Jurkat, Clone E6-1 (cell line): ENCODE data around the gene TAF10.

Source experiments
- DNase-seq: peaks from one replicate; pipeline ENCODE4 v3.0.0-alpha.2; 2011; ENCODE audit warnings: low read depth, low spot score
- H3K4me3 ChIP-seq: 2 replicates; pipeline ENCODE4 v1.5.1; 2011; ENCODE audit warnings: mild to moderate bottlenecking, low read length, control low read depth, moderate library complexity

Gene TAF10

GRCh38 chr11:6596239-6596877 is 15.7 kb downstream of the TAF10 start:
- no peak overlapping the region for H3K4me3 ChIP-seq
- DNase-seq: no peak

GRCh38 chr11:6594142-6594768 is 17.8 kb downstream of the TAF10 start:
- no peak for DNase-seq
- no peak overlapping the region for H3K4me3 ChIP-seq

GRCh38 chr11:6588018-6588417 is 24.0 kb downstream of the TAF10 start:
- no peak for DNase-seq
- no peak overlapping the region for H3K4me3 ChIP-seq

- no peak overlapping the region for H3K4me3 ChIP-seq
- DNase-seq: no peak
Observed at GRCh38 chr11:6587360-6587953, 24.6 kb downstream of the TAF10 start.

- DNase-seq: no peak
Observed at GRCh38 chr11:6586434-6587359, 25.3 kb downstream of the TAF10 start.

GRCh38 chr11:6584528-6584927 is 27.5 kb downstream of the TAF10 start:
- DNase-seq: no peak

More at GRCh38 chr11:6586434-6587359, 25.3 kb downstream of the TAF10 start:
- H3K4me3 ChIP-seq: no peak overlapping the region

GRCh38 chr11:6583584-6583983 is 28.4 kb downstream of the TAF10 start:
- no peak overlapping the region for H3K4me3 ChIP-seq
- no peak for DNase-seq

More at GRCh38 chr11:6584528-6584927, 27.5 kb downstream of the TAF10 start:
- no peak overlapping the region for H3K4me3 ChIP-seq

GRCh38 chr11:6579681-6580080 is 32.3 kb downstream of the TAF10 start:
- no peak for DNase-seq
- H3K4me3 ChIP-seq: no peak overlapping the region

- DNase-seq: no peak
Observed at GRCh38 chr11:6578134-6578533, 33.9 kb downstream of the TAF10 start.

GRCh38 chr11:6576471-6577373 is 35.3 kb downstream of the TAF10 start:
- no peak overlapping the region for H3K4me3 ChIP-seq
- peak; percentile 25 for DNase-seq

More at GRCh38 chr11:6578134-6578533, 33.9 kb downstream of the TAF10 start:
- H3K4me3 ChIP-seq: no peak overlapping the region

GRCh38 chr11:6574816-6575715 is 37.0 kb downstream of the TAF10 start:
- H3K4me3 ChIP-seq: no peak overlapping the region
- no peak for DNase-seq

- no peak for DNase-seq
Observed at GRCh38 chr11:6572215-6572614, 39.8 kb downstream of the TAF10 start.

GRCh38 chr11:6571434-6572008 is 40.5 kb downstream of the TAF10 start:
- H3K4me3 ChIP-seq: no peak overlapping the region
- DNase-seq: no peak

More at GRCh38 chr11:6572215-6572614, 39.8 kb downstream of the TAF10 start:
- H3K4me3 ChIP-seq: no peak overlapping the region

- no peak for DNase-seq
- no peak overlapping the region for H3K4me3 ChIP-seq
Observed at GRCh38 chr11:6570691-6571427, 41.2 kb downstream of the TAF10 start.

GRCh38 chr11:6569706-6570105 is 42.3 kb downstream of the TAF10 start:
- no peak overlapping the region for H3K4me3 ChIP-seq
- DNase-seq: no peak

GRCh38 chr11:6568191-6568918 is 43.7 kb downstream of the TAF10 start:
- DNase-seq: no peak
- no peak overlapping the region for H3K4me3 ChIP-seq
